MV-4-11 (cell line): Measurements from ENCODE around the gene ACVR2B.

Source experiments
- DNase-seq: peaks from one replicate; lab custom pipeline; 2025; lab: John Stamatoyannopoulos, UW

ACVR2B gene

DNA sequence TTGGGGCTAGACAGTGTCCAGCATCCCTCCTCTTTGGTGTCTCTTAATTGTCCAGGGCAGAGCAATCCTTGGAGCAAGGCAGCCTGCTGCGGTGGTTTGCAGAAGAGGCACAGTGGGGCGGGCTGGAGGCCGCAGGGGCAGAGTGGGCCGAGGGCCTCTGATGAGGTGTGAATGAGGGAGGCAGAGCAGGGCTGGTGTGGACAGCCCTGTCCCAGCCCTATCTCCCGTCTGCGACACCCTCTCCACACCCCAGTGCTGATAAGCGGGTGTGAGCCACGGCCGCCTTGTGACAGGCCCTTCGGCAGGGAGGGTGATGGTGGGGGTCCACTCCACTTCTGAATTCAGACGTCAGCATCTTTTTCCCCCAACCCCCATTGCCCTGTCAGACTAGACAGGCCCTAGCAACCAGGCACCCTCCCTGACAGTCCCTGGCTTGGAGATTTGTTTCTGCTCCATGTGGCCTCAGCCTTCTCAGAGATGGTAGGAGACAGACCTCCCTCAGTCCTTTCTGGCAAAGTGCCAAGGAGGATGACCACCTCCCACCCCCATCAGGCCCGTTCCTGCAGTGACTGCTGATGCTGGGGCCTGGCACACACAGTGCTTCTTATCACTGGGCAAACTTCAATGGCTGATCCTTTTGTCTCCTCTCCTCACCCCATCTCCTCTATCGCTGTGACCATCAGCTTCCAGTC, 79.7 kb downstream of the ACVR2B start:
- DNase-seq, result no peak

DNA sequence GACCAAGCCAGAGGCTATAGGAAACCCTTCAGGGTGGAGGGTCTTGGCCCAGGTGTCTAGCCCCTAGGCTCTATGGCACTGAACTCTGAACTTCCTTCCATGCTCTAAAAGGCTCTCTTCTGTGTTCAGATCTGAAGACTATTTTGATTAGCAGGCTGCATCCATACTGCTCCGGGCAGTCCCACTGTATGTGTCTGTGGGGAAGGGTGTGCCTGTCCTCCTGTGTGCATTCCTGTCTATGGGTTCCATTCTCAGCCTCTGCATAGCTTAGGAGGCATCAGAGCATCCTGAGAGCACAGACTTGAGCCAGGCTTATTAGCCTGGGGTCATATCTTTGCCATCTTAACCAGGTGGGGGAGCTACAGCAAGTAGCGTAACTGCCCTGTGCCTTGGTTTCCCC, 80.5 kb downstream of the ACVR2B start:
- no peak for DNase-seq

DNA sequence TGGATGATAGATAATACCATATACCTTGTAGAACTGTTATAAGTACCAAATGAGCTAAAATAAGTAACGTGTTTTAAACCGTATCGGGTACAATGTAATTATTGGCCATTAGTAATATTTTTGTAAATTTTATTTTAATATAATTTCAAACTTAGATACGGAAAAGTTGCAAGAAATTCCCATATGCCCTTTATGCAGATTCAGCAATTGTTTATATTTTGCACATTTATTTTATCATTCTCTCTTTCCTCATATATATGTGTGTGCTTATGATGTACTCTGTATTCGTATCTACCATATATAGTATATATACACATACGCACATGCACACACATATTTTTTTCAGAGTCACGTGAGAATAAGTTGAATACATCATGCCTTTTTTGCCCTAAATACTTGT, 80.9 kb downstream of the ACVR2B start:
- no peak for DNase-seq

DNA sequence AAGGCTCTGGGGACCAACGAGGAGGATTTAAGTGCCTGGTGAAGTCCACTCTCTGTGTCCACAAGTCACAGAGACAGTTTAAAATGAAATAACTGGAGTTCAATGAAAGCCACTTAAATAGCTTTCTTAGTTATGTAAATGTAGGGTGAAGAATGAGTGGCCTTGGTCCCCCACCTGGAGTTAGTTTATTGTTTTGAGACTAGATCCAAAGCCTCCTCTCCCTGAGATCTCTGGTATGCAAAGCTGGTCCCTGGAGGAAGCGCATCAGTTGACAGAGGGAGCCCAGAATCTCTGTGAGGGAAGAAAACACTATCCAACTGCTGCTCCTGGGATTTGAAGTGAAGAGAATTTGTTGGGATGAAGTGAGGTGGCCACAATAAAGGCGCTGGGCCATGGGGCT, 83.0 kb downstream of the ACVR2B start:
- no peak for DNase-seq

DNA sequence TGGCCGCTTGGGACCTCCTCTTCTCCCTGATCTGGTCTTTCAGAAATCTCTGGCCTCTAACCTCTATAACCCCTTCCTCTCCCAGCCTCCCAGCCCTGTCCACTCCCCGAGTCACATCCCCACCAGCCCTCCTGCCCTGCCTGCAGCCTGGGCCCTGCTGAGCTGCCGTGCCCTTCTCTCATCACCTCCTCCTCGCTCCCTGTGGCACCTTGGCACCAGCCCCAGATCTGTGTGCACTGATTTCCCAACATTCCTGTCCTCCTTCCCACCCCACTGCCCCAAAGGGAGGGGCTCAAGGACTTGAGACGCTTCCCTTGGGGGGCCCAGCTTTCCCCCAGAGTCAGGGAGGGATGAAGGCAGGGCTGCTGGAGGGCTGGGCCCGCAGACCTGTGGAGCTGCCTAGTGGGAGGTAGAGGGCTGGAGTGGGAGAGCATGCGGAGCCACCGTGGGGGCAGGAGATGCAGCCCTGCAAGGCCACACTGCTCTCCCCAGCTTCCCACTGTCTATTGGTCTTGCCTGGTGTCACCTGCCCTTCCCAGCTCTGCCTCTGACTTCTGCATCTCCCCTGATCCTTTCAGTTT, 85.2 kb downstream of the ACVR2B start:
- DNase-seq, result no peak

DNA sequence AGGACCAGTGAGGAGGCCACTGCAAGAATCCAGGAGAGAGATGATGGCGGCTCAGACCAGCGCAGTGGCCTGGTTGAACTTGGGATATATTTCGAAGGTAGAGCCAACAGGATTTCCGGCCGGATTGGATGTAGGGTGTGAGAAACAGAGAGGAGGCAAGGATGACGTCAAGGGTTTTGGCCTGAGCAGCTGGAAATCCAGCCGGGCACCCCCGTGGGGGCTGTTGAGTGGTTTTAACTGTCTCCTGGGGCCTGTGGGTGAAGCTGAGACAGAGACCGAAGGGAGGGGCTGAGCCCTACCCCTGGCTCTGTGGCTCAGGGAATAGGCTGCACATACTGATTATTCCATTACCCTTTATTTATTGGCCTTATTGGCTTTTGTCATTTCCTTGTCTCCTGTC, 88.1 kb downstream of the ACVR2B start:
- no peak for DNase-seq
